Fibroblast of skin of back (primary cell): ENCODE data around the gene BCAR1.
A peak's percentile ranks its signal among the peaks of the same experiment; 100 is the strongest.
"Not testable (repeated sequence)": the region's sequence is repeated elsewhere in the genome, so short reads cannot be mapped to it uniquely, and the experiment has no call there.

Source experiments
- DNase-seq: peaks from one replicate; pipeline ENCODE4 v3.0.0-alpha.2; 2013

Gene BCAR1

GRCh38 chr16:75271441-75272096, 20.1 kb upstream of the BCAR1 start:
- no peak for DNase-seq

GRCh38 chr16:75269358-75269757, 17.9 kb upstream of the BCAR1 start:
- DNase-seq = not testable (repeated sequence)

GRCh38 chr16:75267631-75268264, 16.3 kb upstream of the BCAR1 start:
- DNase-seq = peak; percentile 63

- no peak for DNase-seq
Measured at GRCh38 chr16:75266738-75267630, 15.6 kb upstream of the BCAR1 start.

- peak; percentile 80 for DNase-seq
Measured at GRCh38 chr16:75265911-75266701, 14.7 kb upstream of the BCAR1 start.

- DNase-seq = no peak
Measured at GRCh38 chr16:75264999-75265910, 13.8 kb upstream of the BCAR1 start.

GRCh38 chr16:75264457-75264998, 13.1 kb upstream of the BCAR1 start:
- no peak for DNase-seq

GRCh38 chr16:75263963-75264445, 12.6 kb upstream of the BCAR1 start:
- peak; percentile 59 for DNase-seq

GRCh38 chr16:75263291-75263962, 12.0 kb upstream of the BCAR1 start:
- no peak for DNase-seq

- DNase-seq = no peak
Measured at GRCh38 chr16:75262800-75263127, 11.3 kb upstream of the BCAR1 start.

GRCh38 chr16:75262104-75262799, 10.8 kb upstream of the BCAR1 start:
- no peak for DNase-seq

GRCh38 chr16:75261590-75262078, 10.2 kb upstream of the BCAR1 start:
- DNase-seq = no peak

- no peak for DNase-seq
Measured at GRCh38 chr16:75260851-75261589, 9.6 kb upstream of the BCAR1 start.

GRCh38 chr16:75258807-75259141, 7.3 kb upstream of the BCAR1 start:
- DNase-seq = no peak

GRCh38 chr16:75257886-75258806, 6.7 kb upstream of the BCAR1 start:
- DNase-seq = no peak

- DNase-seq = peak; percentile 75
Measured at GRCh38 chr16:75256696-75257343, 5.4 kb upstream of the BCAR1 start.

- no peak for DNase-seq
Measured at GRCh38 chr16:75256059-75256571, 4.7 kb upstream of the BCAR1 start.
